HepG2 (cell line): ENCODE results near the gene KRTAP12-4. TPM values are rescaled to one million over a fixed set of nuclear protein-coding genes. Genes with fewer than 3 reads are reported as not detected.

ENCODE experiments used
- ATAC-seq: fragments of 200-7000 bp; cut with Tn5 transposase; 3 replicates; pipeline ENCODE4 v1.9.1; 2020; ENCODE audit warnings: mild to moderate bottlenecking, moderate library complexity
- BruUV-seq: library from RNA; stranded (reverse); fragments of 400-500 nt; replicated peaks from 2 replicates; lab custom pipeline; 2021; lab: Mats Ljungman, UMichigan
- CTCF ChIA-PET: fragments of 300-600 bp; formaldehyde crosslinking; extraction: SDS; loops from one replicate; lab custom pipeline; 2021; ENCODE audit warnings: low total read pairs, inconsistent platforms, low intra/inter-chr PET ratio; lab: Yijun Ruan, JAX
- POLR2A ChIA-PET: fragments of 350-600 bp; sonication (Branson Sonifier 250); formaldehyde crosslinking; loops from one replicate; lab custom pipeline; 2020; ENCODE audit warnings: antibody characterized with exemption, inconsistent platforms; lab: Yijun Ruan, JAX
- DNase-seq: peaks from one replicate; pipeline ENCODE4 v3.0.0-alpha.2; 2015; ENCODE audit warnings: low spot score
- FAIRE-seq: peaks from 3 replicates; lab custom pipeline; 2011; peaks lifted over from hg19 to GRCh38; lab: Jason Lieb, UNC
- H2AFZ ChIP-seq: one replicate; pipeline ENCODE4 v1.6.1; 2011; ENCODE audit warnings: low read length, inconsistent platforms
- H3K27ac ChIP-seq: fragments of 300-600 bp; 3 replicates; pipeline ENCODE4 v1.8.0; 2011; ENCODE audit warnings: mixed run types, mild to moderate bottlenecking, mixed read lengths, low read length, inconsistent platforms; ENCODE audit not compliant: insufficient read depth; ENCODE audit errors: extremely low read length
- H3K27me3 ChIP-seq, 2 experiments: fragments of 200-600 bp in 1 of 2; 2 replicates in 1 of 2; 3 replicates in 1 of 2; pipeline versions ENCODE4 v1.6.0 to v1.8.0; 2011; ENCODE audit warnings: low read length in 2 of 2, mild to moderate bottlenecking in 2 of 2, moderate library complexity in 2 of 2, inconsistent platforms in 1 of 2; ENCODE audit not compliant: insufficient read depth in 2 of 2, control insufficient read depth in 1 of 2
- H3K36me3 ChIP-seq, 2 experiments: fragments of 200-600 bp in 1 of 2; replicated peaks in 1 of 2; 2 replicates in 1 of 2; 3 replicates in 1 of 2; pipeline versions ENCODE4 v1.5.1 to v1.8.0; 2011; ENCODE audit warnings: low read length in 2 of 2, inconsistent platforms in 1 of 2; ENCODE audit not compliant: insufficient read depth in 2 of 2, control insufficient read depth in 1 of 2
- H3K4me1 ChIP-seq: 2 replicates; pipeline ENCODE4 v1.5.1; 2012; ENCODE audit warnings: low read length, inconsistent platforms; ENCODE audit not compliant: insufficient read depth
- H3K4me2 ChIP-seq: 2 replicates; pipeline ENCODE4 v1.6.0; 2011; ENCODE audit warnings: low read depth, low read length, inconsistent platforms
- H3K4me3 ChIP-seq, 3 experiments: fragments of 200-600 bp in 1 of 3; sonication (generic), shearing (Covaris generic) in 1 of 3; replicated peaks in 1 of 3; 2 replicates each; pipeline ENCODE4 v1.5.1; 2011 to 2016; ENCODE audit warnings: low read length in 3 of 3, inconsistent platforms in 2 of 3, low read depth in 2 of 3, mild to moderate bottlenecking in 2 of 3, control low read depth in 1 of 3, mixed read lengths in 1 of 3; ENCODE audit not compliant: insufficient read depth in 1 of 3
- H3K79me2 ChIP-seq: one replicate; pipeline ENCODE4 v1.6.1; 2011; ENCODE audit warnings: low read length, inconsistent platforms; ENCODE audit not compliant: insufficient read depth
- H3K9ac ChIP-seq: 2 replicates; pipeline ENCODE4 v1.6.0; 2011; ENCODE audit warnings: mild to moderate bottlenecking, low read depth, low read length, inconsistent platforms; ENCODE audit not compliant: insufficient read depth
- H3K9me3 ChIP-seq: 2 replicates; pipeline ENCODE4 v1.5.1; 2012; ENCODE audit warnings: mild to moderate bottlenecking, low read length
- H4K20me1 ChIP-seq: 2 replicates; pipeline ENCODE4 v1.6.0; 2011; ENCODE audit warnings: inconsistent platforms, mild to moderate bottlenecking, low read length, moderate library complexity; ENCODE audit not compliant: insufficient read depth
- GLMP ChIP-seq: sonication (generic); formaldehyde crosslinking; IDR thresholded peaks from 2 replicates; pipeline ENCODE4 v1.9.0; 2021; ENCODE audit warnings: missing genetic modification reagents, mild to moderate bottlenecking, borderline replicate concordance
- HINFP ChIP-seq: sonication (generic); formaldehyde crosslinking; IDR thresholded peaks from 2 replicates; pipeline ENCODE4 v1.4.0; 2020; ENCODE audit warnings: low read depth, mild to moderate bottlenecking, missing genetic modification reagents
- NFE2L1 ChIP-seq: sonication (generic); formaldehyde crosslinking; IDR thresholded peaks from 2 replicates; pipeline ENCODE4 v1.4.0; 2020; ENCODE audit warnings: missing genetic modification reagents, mild to moderate bottlenecking, borderline replicate concordance
- PLRG1 ChIP-seq: fragments of 450-650 bp; conservative IDR thresholded peaks from 2 replicates; pipeline ENCODE4 v1.6.1; 2016
- TRIM22 ChIP-seq: fragments of 450-650 bp; IDR thresholded peaks from 2 replicates; pipeline ENCODE4 v1.6.1; 2017
- ZBTB3 ChIP-seq: sonication (generic); formaldehyde crosslinking; IDR thresholded peaks from 2 replicates; pipeline ENCODE4 v1.4.0; 2020; ENCODE audit warnings: low read depth, mild to moderate bottlenecking, moderate library complexity, missing genetic modification reagents, borderline replicate concordance
- ZBTB40 ChIP-seq, 2 experiments: fragments of 450-650 bp in 1 of 2; sonication (generic) in 1 of 2; formaldehyde crosslinking in 1 of 2; IDR thresholded peaks; 2 replicates each; pipeline versions ENCODE4 v1.6.1 to v1.8.0; 2016 to 2022; ENCODE audit warnings: antibody characterized with exemption in 1 of 2, mild to moderate bottlenecking in 1 of 2, missing genetic modification reagents in 1 of 2
- ZKSCAN1 ChIP-seq: fragments of 150-350 bp; IDR thresholded peaks from 2 replicates; pipeline ENCODE4 v1.6.1; 2014; ENCODE audit warnings: low read length
- ZNF20 ChIP-seq: sonication (generic); formaldehyde crosslinking; IDR thresholded peaks from 2 replicates; pipeline ENCODE4 v1.4.0; 2020; ENCODE audit warnings: mild to moderate bottlenecking, moderate library complexity, missing genetic modification reagents
- ZNF629 ChIP-seq: sonication (generic); formaldehyde crosslinking; conservative IDR thresholded peaks from 2 replicates; pipeline ENCODE4 v1.5.0; 2020; ENCODE audit warnings: missing genetic modification reagents
- ZNF720 ChIP-seq: sonication (generic); formaldehyde crosslinking; IDR thresholded peaks from 2 replicates; pipeline ENCODE4 v1.4.0; 2020; ENCODE audit warnings: missing genetic modification reagents
- ZNF841 ChIP-seq: sonication (generic); formaldehyde crosslinking; IDR thresholded peaks from 2 replicates; pipeline ENCODE4 v1.8.1; 2023; ENCODE audit warnings: missing genetic modification reagents, borderline replicate concordance
- WGBS: methylation state at CpG from one replicate; pipeline ENCODE4 v1.1.6; 2017; ENCODE audit warnings: low lambda C conversion rate; 5-methylcytosine and 5-hydroxymethylcytosine counted together
- in situ Hi-C: cut with HindIII; loops from 2 replicates; pipeline ENCODE4 v1.10.0; 2017; ENCODE audit warnings: low pct_unique_long_range_greater_than_20kb; ENCODE audit not compliant: extremely low pct_ligation_motif_present
- intact Hi-C: fragments of 100-400 bp; cut with micrococcal nuclease; formaldehyde crosslinking; loops from one replicate; pipeline ENCODE4 v1.10.0; 2022; ENCODE audit not compliant: unreplicated experiment
- polyA plus RNA-seq, 8 experiments: library from polyadenylated mRNA; depleted of rRNA in 3 of 8; stranded (reverse) in 7 of 8; unstranded in 1 of 8; fragments of >200 nt; fragmentation: Illumina TruSeq in 4 of 8; extraction: Trizol in 4 of 8; gene quantifications; 2 replicates each; pipeline versions ENCODE4 v1.2.1 to v1.2.3, GENCODE V29; 2011 to 2016; ENCODE audit warnings: low read depth in 4 of 8, missing spikeins in 1 of 8, mixed read lengths in 1 of 8; ENCODE audit not compliant: insufficient read depth in 1 of 8
- total RNA-seq, 5 experiments: library from RNA; depleted of rRNA; stranded (reverse); fragments of >200 nt; fragmentation: Illumina TruSeq; extraction: Trizol; gene quantifications; 2 replicates each; pipeline ENCODE4 v1.2.3, GENCODE V29; 2016; ENCODE audit warnings: low read depth in 1 of 5

KRTAP12-4 gene
- total and polyA plus RNA-seq, 2 of the 13 experiments (the other 11 are each of a cell fraction or from before 2014, with no cell fraction given) = not detected

GRCh38 chr21:44694776-44695175, 40.3 kb upstream of the KRTAP12-4 start:
- ATAC-seq (no peak), FAIRE-seq (no peak), DNase-seq (no peak)
- H3K79me2 ChIP-seq = no peaks in the 10 kb centered on the region
- H3K9ac ChIP-seq = no peak overlapping the region
- peaks cover 47% of the 10 kb centered on the region for H3K4me1 ChIP-seq
- CTCF ChIA-PET = no interaction called here
- 51% methylated on average over 7 of the region's 11 CpGs for WGBS
- H3K4me3 ChIP-seq = no peak overlapping the region
- H3K36me3 ChIP-seq = no peaks in the 10 kb centered on the region
- no TSS peak for BruUV-seq
- POLR2A ChIA-PET = no interaction called here
- H3K4me2 ChIP-seq = no peak overlapping the region
- peaks cover 16% of the 10 kb centered on the region for H3K9me3 ChIP-seq
- H3K27me3 ChIP-seq = peaks cover 0 to 2% of the 10 kb centered on the region in 2 experiments; a peak in 1 of 5 replicates
- in situ Hi-C loops (no loop called here), intact Hi-C loops (loop anchor here (10.0 kb wide), 1 partner anchor 60 kb away; the partner anchor contains the start of gene KRTAP10-10)
- H2AFZ ChIP-seq = no peak overlapping the region
- no peak overlapping the region for H3K27ac ChIP-seq
- H4K20me1 ChIP-seq = no peaks in the 10 kb centered on the region
- TF ChIP-seq ZBTB3 (CRISPR knock-in tag) (no peak), HINFP (CRISPR knock-in tag) (no peak), ZNF720 (CRISPR knock-in tag) (no peak), GLMP (CRISPR knock-in tag) (no peak), ZNF629 (CRISPR knock-in tag) (no peak), TRIM22 (no peak), ZKSCAN1 (no peak), PLRG1 (no peak), ZNF841 (no peak), ZBTB40 (IDR thresholded peaks at IDR 0.05) (no peak), ZBTB40 (CRISPR knock-in tag; IDR thresholded peaks at IDR 0.05) (no peak), ZNF20 (CRISPR knock-in tag) (no peak), NFE2L1 (no peak)
